Urinary bladder (tissue), 4 donors: ENCODE measurements around the gene MAEA. TPM values are rescaled to one million over a fixed set of nuclear protein-coding genes. Genes with fewer than 3 reads are reported as not detected.
"Not testable (repeated sequence)": the region's sequence is repeated elsewhere in the genome, so short reads cannot be mapped to it uniquely, and the experiment has no call there.

Experiments
- DNase-seq: peaks from one replicate; pipeline ENCODE4 v3.0.0-alpha.2; 2015; ENCODE audit errors: extremely low spot score
- H3K27ac ChIP-seq: one replicate; pipeline ENCODE4 v1.5.1; 2013; ENCODE audit warnings: low read depth, mild to moderate bottlenecking, moderate library complexity
- H3K36me3 ChIP-seq: one replicate; pipeline ENCODE4 v1.6.1; 2013; ENCODE audit warnings: mild to moderate bottlenecking, moderate library complexity; ENCODE audit not compliant: insufficient read depth
- H3K4me1 ChIP-seq: one replicate; pipeline ENCODE4 v1.6.1; 2013; ENCODE audit warnings: mild to moderate bottlenecking, moderate library complexity; ENCODE audit not compliant: insufficient read depth
- H3K4me3 ChIP-seq: one replicate; pipeline ENCODE4 v1.5.1; 2013; ENCODE audit warnings: low read depth, low read length
- WGBS: extraction: QIAGEN DNeasy Blood & Tissue Kit; methylation state at CpG from one replicate; pipeline ENCODE4 v1.1.7; 2013; 5-methylcytosine and 5-hydroxymethylcytosine counted together
- polyA plus RNA-seq: library from polyadenylated mRNA; stranded (reverse); fragments of 200-250 nt; gene quantifications from one replicate; pipeline ENCODE4 v1.2.3, GENCODE V29; 2013
- total RNA-seq: library from RNA; depleted of rRNA; stranded (reverse); fragments of >200 nt; gene quantifications from one replicate; pipeline ENCODE4 v1.2.3, GENCODE V29; 2014
- donor health status: healthy with polysubstance abuse.
- donor health status: healthy.

MAEA gene
- total and polyA plus RNA-seq, 2 donors: 25.6 to 69.9 TPM

GRCh38 chr4:1331591-1332353 is 42.1 kb downstream of the MAEA start:
- H3K4me3 ChIP-seq: no peak overlapping the region
- no peaks in the 10 kb centered on the region for H3K4me1 ChIP-seq
- peaks cover 6% of the 10 kb centered on the region for H3K36me3 ChIP-seq
- no peak for DNase-seq
- no peak overlapping the region for H3K27ac ChIP-seq
- WGBS: 89% methylated on average over 21 of the region's 21 CpGs

- DNase-seq: no peak
- WGBS: 88% methylated on average over 13 of the region's 13 CpGs
- peaks cover 8% of the 10 kb centered on the region for H3K36me3 ChIP-seq
- no peak overlapping the region for H3K27ac ChIP-seq
- no peaks in the 10 kb centered on the region for H3K4me1 ChIP-seq
- no peak overlapping the region for H3K4me3 ChIP-seq
Measured at GRCh38 chr4:1332686-1333085, 43.0 kb downstream of the MAEA start.

DNA sequence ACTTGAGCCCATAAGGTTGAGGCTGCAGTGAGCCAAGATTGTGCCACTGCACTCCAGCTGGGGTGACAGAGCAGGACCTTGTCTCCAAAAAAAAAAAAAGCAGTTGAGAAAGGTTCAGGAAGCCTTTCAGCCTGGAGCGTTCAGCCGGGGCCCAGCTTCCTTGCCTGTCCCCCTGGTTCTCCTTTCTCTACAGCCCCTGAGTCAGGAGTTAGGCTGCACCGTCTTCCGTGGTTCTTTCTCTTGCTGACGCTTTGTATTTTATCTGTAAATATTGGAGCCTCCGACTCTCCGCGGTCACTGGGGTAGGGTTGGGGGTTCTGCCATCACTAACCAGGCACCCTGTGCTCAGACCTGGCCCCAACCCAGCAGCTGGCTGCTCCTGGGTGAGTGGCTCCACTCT is 43.6 kb downstream of the MAEA start:
- Histone ChIP-seq H3K27ac (no peak overlapping the region), H3K36me3 (peaks cover 6% of the 10 kb centered on the region), H3K4me3 (no peak overlapping the region), H3K4me1 (no peaks in the 10 kb centered on the region)
- 90% methylated on average over 8 of the region's 8 CpGs for WGBS
- no peak for DNase-seq

GRCh38 chr4:1333851-1334578 is 44.3 kb downstream of the MAEA start:
- H3K4me3 ChIP-seq, DNase-seq, H3K4me1 ChIP-seq, H3K27ac ChIP-seq, H3K36me3 ChIP-seq: not testable (repeated sequence)
- WGBS: 78% methylated on average over 11 of the region's 12 CpGs

DNA sequence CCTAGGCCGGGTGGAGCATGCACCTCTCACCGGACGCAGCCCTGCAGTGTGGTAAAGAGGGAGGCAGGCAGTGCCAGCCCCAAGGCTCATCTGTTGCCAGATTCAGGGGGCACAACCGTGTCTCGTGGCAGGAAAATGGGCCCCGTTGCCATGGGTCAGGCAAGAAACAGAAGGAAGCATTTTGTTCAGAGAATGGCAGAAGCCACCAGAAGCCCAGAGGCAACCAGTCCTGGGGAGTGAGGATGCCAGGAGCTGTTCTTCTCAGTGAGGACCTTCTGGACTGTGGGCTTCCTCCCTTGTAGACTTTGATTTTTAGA is 44.8 kb downstream of the MAEA start:
- H3K27ac ChIP-seq: no peak overlapping the region
- no peak for DNase-seq
- no peak overlapping the region for H3K4me3 ChIP-seq
- peaks cover 5% of the 10 kb centered on the region for H3K36me3 ChIP-seq
- H3K4me1 ChIP-seq: no peaks in the 10 kb centered on the region
- 87% methylated on average over 6 of the region's 6 CpGs for WGBS

- WGBS: 94% methylated on average over 4 of the region's 4 CpGs
- not testable (repeated sequence) for H3K27ac ChIP-seq, H3K4me1 ChIP-seq, H3K4me3 ChIP-seq, DNase-seq, H3K36me3 ChIP-seq
Measured at GRCh38 chr4:1335193-1335883, 45.6 kb downstream of the MAEA start.

DNA sequence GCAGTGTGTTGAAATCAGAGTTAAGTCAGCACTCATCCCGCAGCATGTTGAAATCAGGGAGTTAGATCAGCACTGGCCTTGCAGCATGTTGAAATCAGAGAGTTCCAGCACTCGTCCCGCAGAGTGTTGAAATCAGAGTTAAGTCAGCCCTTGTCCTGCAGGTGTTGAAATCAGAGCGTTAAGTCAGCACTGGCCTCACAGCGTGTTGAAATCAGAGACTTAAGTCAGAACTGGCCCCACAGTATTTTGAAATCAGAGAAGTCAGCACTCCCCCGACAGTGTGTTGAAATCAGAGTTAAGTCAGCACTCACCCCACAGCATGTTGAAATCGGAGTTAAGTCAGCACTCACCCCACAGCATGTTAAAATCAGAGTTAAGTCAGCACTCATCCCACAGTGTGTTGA is 46.4 kb downstream of the MAEA start:
- DNase-seq: no peak
- Histone ChIP-seq H3K4me1 (no peaks in the 10 kb centered on the region), H3K27ac (no peak overlapping the region), H3K36me3 (peaks cover 2% of the 10 kb centered on the region), H3K4me3 (no peak overlapping the region)
- WGBS: 92% methylated on average over 7 of the region's 7 CpGs

GRCh38 chr4:1337376-1337831 is 47.7 kb downstream of the MAEA start:
- H3K27ac ChIP-seq: no peak overlapping the region
- H3K36me3 ChIP-seq: peaks cover 2% of the 10 kb centered on the region
- WGBS: 86% methylated on average over 11 of the region's 11 CpGs
- no peak overlapping the region for H3K4me3 ChIP-seq
- no peaks in the 10 kb centered on the region for H3K4me1 ChIP-seq
- DNase-seq: no peak

DNA sequence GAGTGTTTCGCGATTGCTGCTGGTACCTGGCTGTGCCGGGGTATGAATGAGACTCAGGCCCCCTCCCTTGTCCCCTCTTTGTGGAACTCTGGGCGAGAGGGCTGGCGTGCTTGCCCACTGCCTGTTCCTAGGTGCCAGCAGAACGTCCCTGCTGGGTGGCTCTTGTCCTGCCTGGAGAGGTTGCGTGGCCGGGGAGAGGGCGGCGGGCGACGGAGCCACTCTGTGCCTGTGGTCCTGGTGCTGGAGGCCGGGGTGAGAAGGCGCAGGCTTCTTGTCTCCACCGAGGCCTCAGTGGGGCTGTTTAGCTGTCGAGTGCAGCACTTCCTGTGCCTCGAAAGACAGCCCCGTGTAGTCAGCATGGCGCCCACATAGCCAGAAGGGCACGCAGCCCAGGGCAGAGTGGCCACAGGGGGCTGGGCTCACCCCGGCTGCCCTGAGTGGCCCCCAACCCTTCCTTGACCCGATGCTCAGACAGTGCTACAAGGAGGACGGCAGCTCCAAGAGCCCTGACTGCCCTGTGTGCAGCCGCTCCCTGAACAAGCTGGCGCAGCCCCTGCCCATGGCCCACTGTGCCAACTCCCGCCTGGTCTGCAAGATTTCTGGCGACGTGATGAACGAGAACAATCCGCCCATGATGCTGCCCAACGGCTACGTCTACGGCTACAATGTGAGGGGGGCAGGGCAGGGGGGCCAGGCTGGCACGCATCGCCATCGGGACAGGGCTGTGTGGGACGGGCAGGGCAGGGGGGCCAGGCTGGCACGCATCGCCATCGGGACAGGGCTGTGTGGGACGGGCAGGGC is 48.5 kb downstream of the MAEA start:
- no peaks in the 10 kb centered on the region for H3K4me1 ChIP-seq
- no peak for DNase-seq
- 97% methylated on average over 41 of the region's 41 CpGs for WGBS
- H3K4me3 ChIP-seq: no peak overlapping the region
- no peak overlapping the region for H3K27ac ChIP-seq
- H3K36me3 ChIP-seq: peaks cover 2% of the 10 kb centered on the region

- no peak for DNase-seq
- Histone ChIP-seq H3K27ac (no peak overlapping the region), H3K4me3 (no peak overlapping the region), H3K36me3 (peaks cover 2% of the 10 kb centered on the region), H3K4me1 (no peaks in the 10 kb centered on the region)
- WGBS: 97% methylated on average over 38 of the region's 38 CpGs
Measured at GRCh38 chr4:1338752-1339414, 49.2 kb downstream of the MAEA start.

DNA sequence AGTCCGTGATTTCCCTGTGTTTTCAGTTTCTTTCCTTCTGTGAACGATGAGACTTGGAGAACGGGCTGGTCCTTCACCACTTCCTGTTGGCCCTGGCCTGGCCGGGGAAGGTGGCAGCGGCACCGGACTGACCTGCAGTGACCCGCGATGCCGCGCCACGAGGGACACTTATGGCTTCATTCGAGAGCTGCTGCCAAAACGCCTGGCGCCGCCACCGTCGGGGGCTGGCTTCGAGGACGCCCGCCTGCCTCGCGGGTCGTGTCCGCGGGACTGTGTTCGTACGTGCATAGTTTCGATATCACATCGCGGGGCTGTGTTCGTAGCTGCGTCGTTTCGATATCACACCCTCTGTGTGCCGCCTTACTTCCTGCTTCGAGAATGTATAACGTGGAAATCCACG is 49.8 kb downstream of the MAEA start:
- WGBS: 98% methylated on average over 38 of the region's 38 CpGs
- no peak overlapping the region for H3K27ac ChIP-seq
- no peak for DNase-seq
- H3K36me3 ChIP-seq: peaks cover 2% of the 10 kb centered on the region
- no peak overlapping the region for H3K4me3 ChIP-seq
- no peaks in the 10 kb centered on the region for H3K4me1 ChIP-seq

GRCh38 chr4:1340181-1340747 is 50.6 kb downstream of the MAEA start:
- H3K4me1 ChIP-seq: no peaks in the 10 kb centered on the region
- no peak for DNase-seq
- no peak overlapping the region for H3K27ac ChIP-seq
- peaks cover 2% of the 10 kb centered on the region for H3K36me3 ChIP-seq
- WGBS: 90% methylated on average over 29 of the region's 29 CpGs
- H3K4me3 ChIP-seq: no peak overlapping the region

DNA sequence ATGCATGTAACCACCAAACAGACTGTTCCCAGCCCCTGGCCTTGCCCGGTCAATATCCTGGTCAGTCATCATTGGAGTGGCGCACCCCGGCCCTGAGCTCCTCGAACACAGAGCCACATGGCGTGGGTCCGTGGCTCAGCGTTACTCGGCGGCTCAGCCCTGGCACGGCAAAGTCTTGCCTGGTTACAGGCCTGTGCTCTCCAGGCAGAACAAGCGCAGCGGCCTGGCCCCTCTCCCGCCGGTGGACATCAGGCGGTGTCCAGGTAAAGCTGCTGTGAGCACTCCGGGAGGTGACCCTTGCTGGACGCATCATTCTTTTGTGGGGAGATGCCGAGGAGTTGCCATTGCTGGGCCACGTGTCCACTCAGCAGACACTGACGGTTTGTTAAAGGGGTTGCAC is 51.2 kb downstream of the MAEA start:
- H3K4me3 ChIP-seq: no peak overlapping the region
- H3K36me3 ChIP-seq: peaks cover 2% of the 10 kb centered on the region
- no peaks in the 10 kb centered on the region for H3K4me1 ChIP-seq
- no peak overlapping the region for H3K27ac ChIP-seq
- DNase-seq: no peak
- WGBS: 97% methylated on average over 20 of the region's 20 CpGs
